ENCODE data around the gene TRAPPC14. TPM values are rescaled to one million over a fixed set of nuclear protein-coding genes. Genes with fewer than 3 reads are reported as not detected.

TRAPPC14 gene
- total and polyA plus RNA-seq, 2 of the 13 experiments (the other 11 are each of a cell fraction or from before 2014, with no cell fraction given), result 4.7 to 9.6 TPM

DNA sequence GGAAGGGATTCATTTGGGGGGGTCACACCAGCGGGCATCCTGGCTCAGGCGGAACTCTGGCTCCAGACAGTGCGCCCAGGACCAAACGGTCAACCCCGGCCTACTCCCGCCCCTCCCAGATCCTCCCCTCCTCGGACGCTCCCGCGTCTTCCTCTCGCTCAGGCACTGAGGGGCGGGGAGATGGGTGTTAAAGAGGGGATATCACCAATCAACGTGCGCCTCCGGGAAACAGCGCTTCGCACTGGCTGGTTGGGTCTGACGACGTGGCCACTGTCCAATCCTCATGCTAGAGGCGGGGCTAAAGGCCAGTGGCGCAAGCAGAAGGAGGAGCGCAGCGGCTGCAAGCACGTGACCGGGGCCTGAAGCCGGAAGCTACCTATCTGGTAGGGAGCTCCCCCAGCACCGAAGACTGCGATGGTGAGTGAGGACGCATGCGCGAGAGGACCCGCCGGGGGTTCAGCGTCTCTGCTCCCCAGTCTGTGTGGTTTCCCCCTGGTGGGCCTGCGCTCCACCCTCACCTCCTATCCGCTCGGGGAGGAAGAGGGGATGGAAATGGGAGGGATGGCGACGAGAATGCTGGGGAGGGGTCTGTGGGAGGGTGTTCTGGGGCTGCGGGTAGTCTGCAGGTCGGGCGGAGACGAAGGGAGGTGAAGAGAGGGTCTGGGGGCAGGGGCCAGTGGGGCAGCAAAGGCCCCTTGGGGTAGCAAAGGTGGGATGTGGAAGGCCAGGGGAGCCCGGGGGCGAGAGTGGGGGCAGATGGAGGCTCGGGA, 9.8 kb downstream of the TRAPPC14 start, which contains the start of gene LAMTOR4 (continued):
- TF ChIP-seq, protein P1, sequence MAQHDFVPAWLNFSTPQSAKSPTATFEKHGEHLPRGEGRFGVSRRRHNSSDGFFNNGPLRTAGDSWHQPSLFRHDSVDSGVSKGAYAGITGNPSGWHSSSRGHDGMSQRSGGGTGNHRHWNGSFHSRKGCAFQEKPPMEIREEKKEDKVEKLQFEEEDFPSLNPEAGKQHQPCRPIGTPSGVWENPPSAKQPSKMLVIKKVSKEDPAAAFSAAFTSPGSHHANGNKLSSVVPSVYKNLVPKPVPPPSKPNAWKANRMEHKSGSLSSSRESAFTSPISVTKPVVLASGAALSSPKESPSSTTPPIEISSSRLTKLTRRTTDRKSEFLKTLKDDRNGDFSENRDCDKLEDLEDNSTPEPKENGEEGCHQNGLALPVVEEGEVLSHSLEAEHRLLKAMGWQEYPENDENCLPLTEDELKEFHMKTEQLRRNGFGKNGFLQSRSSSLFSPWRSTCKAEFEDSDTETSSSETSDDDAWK (CRISPR knock-in tag; IDR thresholded peaks at IDR 0.05), result no peak
- no peak; the same call in 1 of the 2 replicates for TF ChIP-seq ZBTB42 (CRISPR knock-in tag; IDR thresholded peaks at IDR 0.05)
- no peak for TF ChIP-seq TAF15 (IDR thresholded peaks at IDR 0.05; ENCODE audit: low read depth, low read length, poor library complexity, severe bottlenecking)
- TF ChIP-seq FIP1L1 (IDR thresholded peaks at IDR 0.05; ENCODE audit: borderline replicate concordance, insufficient read depth, low read depth, low read length), result no peak
- TF ChIP-seq ZNF367 (CRISPR knock-in tag; IDR thresholded peaks at IDR 0.05; ENCODE audit: borderline replicate concordance), result no peak
- no peak for TF ChIP-seq ZSCAN22 (CRISPR knock-in tag; IDR thresholded peaks at IDR 0.05)
- TF ChIP-seq RARA (CRISPR knock-in tag; IDR thresholded peaks at IDR 0.05), result peak; percentile 5; the same call in 1 of the 2 replicates
- no peak for TF ChIP-seq TGIF2 (CRISPR knock-in tag; IDR thresholded peaks at IDR 0.05)
- TF ChIP-seq, protein P2, sequence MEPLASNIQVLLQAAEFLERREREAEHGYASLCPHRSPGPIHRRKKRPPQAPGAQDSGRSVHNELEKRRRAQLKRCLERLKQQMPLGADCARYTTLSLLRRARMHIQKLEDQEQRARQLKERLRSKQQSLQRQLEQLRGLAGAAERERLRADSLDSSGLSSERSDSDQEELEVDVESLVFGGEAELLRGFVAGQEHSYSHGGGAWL (CRISPR knock-in tag; IDR thresholded peaks at IDR 0.05), result no peak; the same call in none of the 2 replicates
- TF ChIP-seq ATF7-NPFF (CRISPR knock-in tag; IDR thresholded peaks at IDR 0.05; ENCODE audit: low read depth), result no peak
- 0 out of 2 replicates have a peak, but pooled peaks have one; percentile 24 for TF ChIP-seq MTA1 (CRISPR knock-in tag; IDR thresholded peaks at IDR 0.05; ENCODE audit: borderline replicate concordance)
- peak; percentile 34; the same call in 1 of the 2 replicates for TF ChIP-seq ARHGAP35 (CRISPR knock-in tag; IDR thresholded peaks at IDR 0.05; ENCODE audit: borderline replicate concordance)
- no peak for TF ChIP-seq ZNF780A (CRISPR knock-in tag; IDR thresholded peaks at IDR 0.05)
- TF ChIP-seq, protein P3, sequence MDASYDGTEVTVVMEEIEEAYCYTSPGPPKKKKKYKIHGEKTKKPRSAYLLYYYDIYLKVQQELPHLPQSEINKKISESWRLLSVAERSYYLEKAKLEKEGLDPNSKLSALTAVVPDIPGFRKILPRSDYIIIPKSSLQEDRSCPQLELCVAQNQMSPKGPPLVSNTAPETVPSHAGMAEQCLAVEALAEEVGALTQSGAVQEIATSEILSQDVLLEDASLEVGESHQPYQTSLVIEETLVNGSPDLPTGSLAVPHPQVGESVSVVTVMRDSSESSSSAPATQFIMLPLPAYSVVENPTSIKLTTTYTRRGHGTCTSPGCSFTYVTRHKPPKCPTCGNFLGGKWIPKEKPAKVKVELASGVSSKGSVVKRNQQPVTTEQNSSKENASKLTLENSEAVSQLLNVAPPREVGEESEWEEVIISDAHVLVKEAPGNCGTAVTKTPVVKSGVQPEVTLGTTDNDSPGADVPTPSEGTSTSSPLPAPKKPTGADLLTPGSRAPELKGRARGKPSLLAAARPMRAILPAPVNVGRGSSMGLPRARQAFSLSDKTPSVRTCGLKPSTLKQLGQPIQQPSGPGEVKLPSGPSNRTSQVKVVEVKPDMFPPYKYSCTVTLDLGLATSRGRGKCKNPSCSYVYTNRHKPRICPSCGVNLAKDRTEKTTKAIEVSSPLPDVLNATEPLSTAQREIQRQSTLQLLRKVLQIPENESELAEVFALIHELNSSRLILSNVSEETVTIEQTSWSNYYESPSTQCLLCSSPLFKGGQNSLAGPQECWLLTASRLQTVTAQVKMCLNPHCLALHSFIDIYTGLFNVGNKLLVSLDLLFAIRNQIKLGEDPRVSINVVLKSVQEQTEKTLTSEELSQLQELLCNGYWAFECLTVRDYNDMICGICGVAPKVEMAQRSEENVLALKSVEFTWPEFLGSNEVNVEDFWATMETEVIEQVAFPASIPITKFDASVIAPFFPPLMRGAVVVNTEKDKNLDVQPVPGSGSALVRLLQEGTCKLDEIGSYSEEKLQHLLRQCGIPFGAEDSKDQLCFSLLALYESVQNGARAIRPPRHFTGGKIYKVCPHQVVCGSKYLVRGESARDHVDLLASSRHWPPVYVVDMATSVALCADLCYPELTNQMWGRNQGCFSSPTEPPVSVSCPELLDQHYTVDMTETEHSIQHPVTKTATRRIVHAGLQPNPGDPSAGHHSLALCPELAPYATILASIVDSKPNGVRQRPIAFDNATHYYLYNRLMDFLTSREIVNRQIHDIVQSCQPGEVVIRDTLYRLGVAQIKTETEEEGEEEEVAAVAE (CRISPR knock-in tag; IDR thresholded peaks at IDR 0.05; ENCODE audit: borderline replicate concordance), result peak; percentile 22; the same call in 1 of the 2 replicates
- TF ChIP-seq, protein P4, sequence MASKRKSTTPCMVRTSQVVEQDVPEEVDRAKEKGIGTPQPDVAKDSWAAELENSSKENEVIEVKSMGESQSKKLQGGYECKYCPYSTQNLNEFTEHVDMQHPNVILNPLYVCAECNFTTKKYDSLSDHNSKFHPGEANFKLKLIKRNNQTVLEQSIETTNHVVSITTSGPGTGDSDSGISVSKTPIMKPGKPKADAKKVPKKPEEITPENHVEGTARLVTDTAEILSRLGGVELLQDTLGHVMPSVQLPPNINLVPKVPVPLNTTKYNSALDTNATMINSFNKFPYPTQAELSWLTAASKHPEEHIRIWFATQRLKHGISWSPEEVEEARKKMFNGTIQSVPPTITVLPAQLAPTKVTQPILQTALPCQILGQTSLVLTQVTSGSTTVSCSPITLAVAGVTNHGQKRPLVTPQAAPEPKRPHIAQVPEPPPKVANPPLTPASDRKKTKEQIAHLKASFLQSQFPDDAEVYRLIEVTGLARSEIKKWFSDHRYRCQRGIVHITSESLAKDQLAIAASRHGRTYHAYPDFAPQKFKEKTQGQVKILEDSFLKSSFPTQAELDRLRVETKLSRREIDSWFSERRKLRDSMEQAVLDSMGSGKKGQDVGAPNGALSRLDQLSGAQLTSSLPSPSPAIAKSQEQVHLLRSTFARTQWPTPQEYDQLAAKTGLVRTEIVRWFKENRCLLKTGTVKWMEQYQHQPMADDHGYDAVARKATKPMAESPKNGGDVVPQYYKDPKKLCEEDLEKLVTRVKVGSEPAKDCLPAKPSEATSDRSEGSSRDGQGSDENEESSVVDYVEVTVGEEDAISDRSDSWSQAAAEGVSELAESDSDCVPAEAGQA (IDR thresholded peaks at IDR 0.05; ENCODE audit: low read depth), result 0 out of 2 replicates have a peak, but pooled peaks have one; percentile 34
- TF ChIP-seq, protein P4 (CRISPR knock-in tag; IDR thresholded peaks at IDR 0.05; ENCODE audit: borderline replicate concordance), result no peak

All from HepG2 (cell line).